Measurements from ENCODE around the gene MTHFSD.

Gene MTHFSD

GRCh38 chr16:86508028-86508946 is 46.7 kb downstream of the MTHFSD start:
- 1 to 2% methylated on average over 76 to 82 of the region's 99 CpGs for WGBS, 2 experiments (ENCODE audit: insufficient coverage in 2 of 2)
- H3K27ac ChIP-seq (ENCODE audit: low read depth, low read length, severe bottlenecking), result peak overlapping the region; percentile 5

GRCh38 chr16:86507173-86508027 is 47.6 kb downstream of the MTHFSD start:
- Histone ChIP-seq H3K36me3 (ENCODE audit: control insufficient read depth, insufficient read depth, low read length) (no peaks in the 10 kb centered on the region), H3K4me3 (ENCODE audit: extremely low read depth, insufficient read depth, low read length, poor library complexity, severe bottlenecking) (peak overlapping the region; percentile 72), H3K9me3 (ENCODE audit: control insufficient read depth, low read length) (no peaks in the 10 kb centered on the region), H3K27ac (ENCODE audit: low read depth, low read length, severe bottlenecking) (no peak overlapping the region), H3K4me1 (ENCODE audit: control insufficient read depth, insufficient read depth, low read length, poor library complexity, severe bottlenecking) (peaks cover 21% of the 10 kb centered on the region)
- WGBS, 2 experiments (ENCODE audit: insufficient coverage in 2 of 2), result 7 to 8% methylated on average over 25 to 28 of the region's 37 CpGs

More at GRCh38 chr16:86508028-86508946, 46.7 kb downstream of the MTHFSD start:
- Histone ChIP-seq H3K36me3 (ENCODE audit: control insufficient read depth, insufficient read depth, low read length) (peaks cover 7% of the 10 kb centered on the region), H3K4me3 (ENCODE audit: extremely low read depth, insufficient read depth, low read length, poor library complexity, severe bottlenecking) (peak overlapping the region; percentile 72), H3K9me3 (ENCODE audit: control insufficient read depth, low read length) (no peaks in the 10 kb centered on the region), H3K4me1 (ENCODE audit: control insufficient read depth, insufficient read depth, low read length, poor library complexity, severe bottlenecking) (peaks cover 16% of the 10 kb centered on the region)

- peak overlapping the region; percentile 22 for H3K4me3 ChIP-seq (ENCODE audit: extremely low read depth, insufficient read depth, low read length, poor library complexity, severe bottlenecking)
- no peak overlapping the region for H3K27ac ChIP-seq (ENCODE audit: low read depth, low read length, severe bottlenecking)
- H3K9me3 ChIP-seq (ENCODE audit: control insufficient read depth, low read length), result no peaks in the 10 kb centered on the region
- 8 to 9% methylated on average over 15 to 17 of the region's 27 CpGs for WGBS, 2 experiments (ENCODE audit: insufficient coverage in 2 of 2)
- H3K36me3 ChIP-seq (ENCODE audit: control insufficient read depth, insufficient read depth, low read length), result no peaks in the 10 kb centered on the region
- H3K4me1 ChIP-seq (ENCODE audit: control insufficient read depth, insufficient read depth, low read length, poor library complexity, severe bottlenecking), result peaks cover 21% of the 10 kb centered on the region
Observed at GRCh38 chr16:86505899-86506864, 48.9 kb downstream of the MTHFSD start.

- Histone ChIP-seq H3K9me3 (ENCODE audit: control insufficient read depth, low read length) (no peaks in the 10 kb centered on the region), H3K27ac (ENCODE audit: low read depth, low read length, severe bottlenecking) (no peak overlapping the region), H3K4me3 (ENCODE audit: extremely low read depth, insufficient read depth, low read length, poor library complexity, severe bottlenecking) (peak overlapping the region; percentile 22), H3K4me1 (ENCODE audit: control insufficient read depth, insufficient read depth, low read length, poor library complexity, severe bottlenecking) (peaks cover 21% of the 10 kb centered on the region), H3K36me3 (ENCODE audit: control insufficient read depth, insufficient read depth, low read length) (no peaks in the 10 kb centered on the region)
- 1 to 2% methylated on average over 13 to 55 of the region's 67 CpGs for WGBS, 2 experiments (ENCODE audit: insufficient coverage in 2 of 2)
Observed at GRCh38 chr16:86505185-86505898, 49.7 kb downstream of the MTHFSD start.

- H3K4me3 ChIP-seq (ENCODE audit: extremely low read depth, insufficient read depth, low read length, poor library complexity, severe bottlenecking), result peak overlapping the region; percentile 12
- no peaks in the 10 kb centered on the region for H3K36me3 ChIP-seq (ENCODE audit: control insufficient read depth, insufficient read depth, low read length)
- no peak overlapping the region for H3K27ac ChIP-seq (ENCODE audit: low read depth, low read length, severe bottlenecking)
- H3K4me1 ChIP-seq (ENCODE audit: control insufficient read depth, insufficient read depth, low read length, poor library complexity, severe bottlenecking), result peaks cover 21% of the 10 kb centered on the region
- 13 to 15% methylated on average over 27 of the region's 27 CpGs for WGBS, 2 experiments (ENCODE audit: insufficient coverage in 2 of 2)
- no peaks in the 10 kb centered on the region for H3K9me3 ChIP-seq (ENCODE audit: control insufficient read depth, low read length)
Observed at GRCh38 chr16:86504315-86505184, 50.5 kb downstream of the MTHFSD start.

GRCh38 chr16:86503830-86504229 is 51.2 kb downstream of the MTHFSD start:
- Histone ChIP-seq H3K4me3 (ENCODE audit: extremely low read depth, insufficient read depth, low read length, poor library complexity, severe bottlenecking) (no peak overlapping the region), H3K27ac (ENCODE audit: low read depth, low read length, severe bottlenecking) (no peak overlapping the region), H3K9me3 (ENCODE audit: control insufficient read depth, low read length) (no peaks in the 10 kb centered on the region), H3K4me1 (ENCODE audit: control insufficient read depth, insufficient read depth, low read length, poor library complexity, severe bottlenecking) (peaks cover 25% of the 10 kb centered on the region), H3K36me3 (ENCODE audit: control insufficient read depth, insufficient read depth, low read length) (no peaks in the 10 kb centered on the region)
- 0 to 11% methylated on average over 2 to 3 of the region's 6 CpGs for WGBS, 2 experiments (ENCODE audit: insufficient coverage in 2 of 2)

GRCh38 chr16:86502856-86503748 is 51.9 kb downstream of the MTHFSD start:
- H3K4me3 ChIP-seq (ENCODE audit: extremely low read depth, insufficient read depth, low read length, poor library complexity, severe bottlenecking), result no peak overlapping the region

GRCh38 chr16:86501989-86502855 is 52.8 kb downstream of the MTHFSD start:
- H3K4me1 ChIP-seq (ENCODE audit: control insufficient read depth, insufficient read depth, low read length, poor library complexity, severe bottlenecking), result peaks cover 32% of the 10 kb centered on the region
- H3K36me3 ChIP-seq (ENCODE audit: control insufficient read depth, insufficient read depth, low read length), result no peaks in the 10 kb centered on the region
- WGBS, 2 experiments (ENCODE audit: insufficient coverage in 2 of 2), result 14 to 20% methylated on average over 11 to 13 of the region's 19 CpGs
- H3K4me3 ChIP-seq (ENCODE audit: extremely low read depth, insufficient read depth, low read length, poor library complexity, severe bottlenecking), result no peak overlapping the region
- no peaks in the 10 kb centered on the region for H3K9me3 ChIP-seq (ENCODE audit: control insufficient read depth, low read length)
- no peak overlapping the region for H3K27ac ChIP-seq (ENCODE audit: low read depth, low read length, severe bottlenecking)

More at GRCh38 chr16:86502856-86503748, 51.9 kb downstream of the MTHFSD start:
- 15% methylated on average over 18 to 20 of the region's 22 CpGs for WGBS, 2 experiments (ENCODE audit: insufficient coverage in 2 of 2)
- Histone ChIP-seq H3K9me3 (ENCODE audit: control insufficient read depth, low read length) (no peaks in the 10 kb centered on the region), H3K27ac (ENCODE audit: low read depth, low read length, severe bottlenecking) (no peak overlapping the region), H3K4me1 (ENCODE audit: control insufficient read depth, insufficient read depth, low read length, poor library complexity, severe bottlenecking) (peaks cover 32% of the 10 kb centered on the region), H3K36me3 (ENCODE audit: control insufficient read depth, insufficient read depth, low read length) (no peaks in the 10 kb centered on the region)
